ENCODE measurements around the gene XYLT1. TPM values are rescaled to one million over a fixed set of nuclear protein-coding genes. Genes with fewer than 3 reads are reported as not detected.

The XYLT1 gene
- polyA plus RNA-seq, 1 donor (not counting 4 experiments of a cell fraction or from before 2014, with no cell fraction given) = 4.4 TPM

GRCh38 chr16:17334096-17334495, 136.7 kb downstream of the XYLT1 start:
- no peaks in the 10 kb centered on the region for H3K9me3 ChIP-seq (ENCODE audit: control insufficient read depth, low read depth, low read length)
- H3K79me2 ChIP-seq (ENCODE audit: control insufficient read depth, insufficient read depth, low read length) = no peaks in the 10 kb centered on the region
- FAIRE-seq (no peak), DNase-seq (ENCODE audit: low read depth, low spot score) (no peak)
- H3K27ac ChIP-seq (ENCODE audit: control insufficient read depth, insufficient read depth, low read length) = no peak overlapping the region
- H3K9me1 ChIP-seq (ENCODE audit: control insufficient read depth, extremely low read depth, insufficient read depth, low read length) = no peaks in the 10 kb centered on the region
- H3K27me3 ChIP-seq (ENCODE audit: control insufficient read depth, extremely low read depth, insufficient read depth, low read length) = no peaks in the 10 kb centered on the region
- no peak for TF ChIP-seq EZH2 (IDR thresholded peaks at IDR 0.05; ENCODE audit: low read length)
- TF ChIP-seq CTCF (optimal IDR thresholded peaks at IDR 0.05 in 1 of 3, IDR thresholded peaks at IDR 0.05 in 1 of 3, conservative IDR thresholded peaks at IDR 0.05 in 1 of 3; ENCODE audit: extremely low read depth in 1 of 3, insufficient read depth in 2 of 3, low read length in 3 of 3) = no peak
- no peak overlapping the region for H3K9ac ChIP-seq (ENCODE audit: control insufficient read depth, extremely low read depth, insufficient read depth, low read length)
- no peak overlapping the region for H3K4me3 ChIP-seq (ENCODE audit: control insufficient read depth in 2 of 3, extremely low read depth in 1 of 3, insufficient read depth in 2 of 3, low read depth in 1 of 3, low read length in 3 of 3)
- H3K4me1 ChIP-seq (ENCODE audit: control insufficient read depth, extremely low read depth, insufficient read depth, low read length) = no peaks in the 10 kb centered on the region
- H2AFZ ChIP-seq (ENCODE audit: control insufficient read depth, low read length) = no peak overlapping the region
- dilution Hi-C loops (cut with MboI; ENCODE audit: extremely low pct_ligation_motif_present, low sequenced_read_pairs) = no loop called here
- no peaks in the 10 kb centered on the region for H3K36me3 ChIP-seq (ENCODE audit: control insufficient read depth in 2 of 2, extremely low read depth in 1 of 2, insufficient read depth in 2 of 2, low read length in 2 of 2)
- H3K4me2 ChIP-seq (ENCODE audit: control insufficient read depth, extremely low read depth, insufficient read depth, low read depth, low read length) = no peak overlapping the region
- H4K20me1 ChIP-seq (ENCODE audit: control insufficient read depth, extremely low read depth, insufficient read depth, low read length) = no peaks in the 10 kb centered on the region

DNA sequence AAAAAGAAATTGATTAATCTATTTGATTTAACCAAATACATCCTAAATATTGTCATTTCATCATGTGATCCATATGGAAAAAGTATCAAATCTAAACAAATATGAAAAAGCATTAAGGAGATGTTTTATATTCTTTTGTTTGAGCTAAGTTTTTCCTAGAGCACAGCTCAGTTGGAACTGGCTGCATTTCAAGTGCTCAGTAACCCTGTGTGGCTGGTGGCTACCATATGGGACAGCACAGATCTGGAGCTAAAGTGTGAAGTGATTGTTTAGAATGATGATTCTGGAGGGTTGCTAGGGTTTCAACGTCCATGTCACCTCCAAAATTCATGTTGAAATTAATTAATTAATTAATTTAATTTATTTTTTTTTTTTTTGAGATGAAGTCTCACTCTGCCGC, 137.5 kb downstream of the XYLT1 start:
- Histone ChIP-seq H4K20me1 (ENCODE audit: control insufficient read depth, extremely low read depth, insufficient read depth, low read length) (no peaks in the 10 kb centered on the region), H3K27ac (ENCODE audit: control insufficient read depth, insufficient read depth, low read length) (no peak overlapping the region), H3K4me2 (ENCODE audit: control insufficient read depth, extremely low read depth, insufficient read depth, low read depth, low read length) (no peak overlapping the region), H3K9me1 (ENCODE audit: control insufficient read depth, extremely low read depth, insufficient read depth, low read length) (no peaks in the 10 kb centered on the region), H2AFZ (ENCODE audit: control insufficient read depth, low read length) (no peak overlapping the region), H3K27me3 (ENCODE audit: control insufficient read depth, extremely low read depth, insufficient read depth, low read length) (no peaks in the 10 kb centered on the region), H3K36me3 (ENCODE audit: control insufficient read depth in 2 of 2, extremely low read depth in 1 of 2, insufficient read depth in 2 of 2, low read length in 2 of 2) (no peaks in the 10 kb centered on the region), H3K4me1 (ENCODE audit: control insufficient read depth, extremely low read depth, insufficient read depth, low read length) (no peaks in the 10 kb centered on the region), H3K4me3 (ENCODE audit: control insufficient read depth in 2 of 3, extremely low read depth in 1 of 3, insufficient read depth in 2 of 3, low read depth in 1 of 3, low read length in 3 of 3) (no peak overlapping the region), H3K9ac (ENCODE audit: control insufficient read depth, extremely low read depth, insufficient read depth, low read length) (no peak overlapping the region), H3K79me2 (ENCODE audit: control insufficient read depth, insufficient read depth, low read length) (no peaks in the 10 kb centered on the region), H3K9me3 (ENCODE audit: control insufficient read depth, low read depth, low read length) (no peaks in the 10 kb centered on the region)
- FAIRE-seq (no peak), DNase-seq (ENCODE audit: low read depth, low spot score) (no peak)
- TF ChIP-seq CTCF (optimal IDR thresholded peaks at IDR 0.05 in 1 of 3, IDR thresholded peaks at IDR 0.05 in 1 of 3, conservative IDR thresholded peaks at IDR 0.05 in 1 of 3; ENCODE audit: extremely low read depth in 1 of 3, insufficient read depth in 2 of 3, low read length in 3 of 3) (no peak), EZH2 (IDR thresholded peaks at IDR 0.05; ENCODE audit: low read length) (no peak)
- dilution Hi-C loops (cut with MboI; ENCODE audit: extremely low pct_ligation_motif_present, low sequenced_read_pairs) = no loop called here
